Motor neuron (in vitro differentiated cells): Measurements from ENCODE around the gene AFMID. TPM values are rescaled to one million over a fixed set of nuclear protein-coding genes. Genes with fewer than 3 reads are reported as not detected.
"Not testable (repeated sequence)": the region's sequence is repeated elsewhere in the genome, so short reads cannot be mapped to it uniquely, and the experiment has no call there.

Source experiments
- ATAC-seq, 8 experiments: fragments of 200-7000 bp; cut with Tn5 transposase; replicated peaks in 6 of 8; 2 replicates each; pipeline ENCODE4 v1.8.0; 2021; ENCODE audit warnings: mild to moderate bottlenecking in 8 of 8, moderate library complexity in 8 of 8
- H3K27ac ChIP-seq, 2 donors: fragments of 250-450 bp; sonication (Bioruptor Pico); 2 replicates each; pipeline ENCODE4 v1.9.0; 2021; ENCODE audit warnings: antibody characterized with exemption in 2 of 2, mild to moderate bottlenecking in 2 of 2, moderate library complexity in 1 of 2
- H3K4me1 ChIP-seq, 2 donors: fragments of 250-450 bp; sonication (Bioruptor Pico); replicated peaks in 1 of 2; 2 replicates each; pipeline ENCODE4 v1.6.1; 2021; ENCODE audit warnings: antibody characterized with exemption in 2 of 2, mild to moderate bottlenecking in 2 of 2, moderate library complexity in 1 of 2
- H3K4me3 ChIP-seq, 5 donors: fragments of 250-450 bp; sonication (Bioruptor Pico); 2 replicates each; pipeline ENCODE4 v1.9.0; 2021; ENCODE audit warnings: antibody characterized with exemption in 5 of 5, mild to moderate bottlenecking in 5 of 5, moderate library complexity in 4 of 5
- WGBS, 10 experiments: fragments of 450-650 bp; shearing (Covaris generic); methylation state at CpG; one replicate each; pipeline ENCODE4 v1.0.0; 2022; 5-methylcytosine and 5-hydroxymethylcytosine counted together
- in situ Hi-C, 9 experiments: fragments of 400-800 bp; cut with MboI; loops; one replicate each; pipeline ENCODE4 v1.15.0; 2021; ENCODE audit warnings: low sequenced_read_pairs in 9 of 9, low pct_unique_long_range_greater_than_20kb in 2 of 9; ENCODE audit not compliant: unreplicated experiment in 9 of 9
- total RNA-seq, 8 experiments: library from RNA; unstranded; fragments of 300-600 nt; gene quantifications; 2 replicates each; pipeline versions ENCODE4 v1.2.3 to v1.2.4, GENCODE V29; 2022

AFMID gene
- total RNA-seq, 8 experiments from 2014 or later: 5.1 to 34.7 (median 21.2) TPM

- Histone ChIP-seq H3K4me3 (no peak overlapping the region), H3K27ac (no peak overlapping the region), H3K4me1 (peaks cover 0 to 3% of the 10 kb centered on the region in 2 donors)
- in situ Hi-C loops: no loop called here
- 0 to 100% methylated on average over 1 of the region's 6 CpGs; no CpG with 5 or more reads in 8 of the 10 experiments for WGBS, 10 experiments
- no peak for ATAC-seq
Measured at GRCh38 chr17:78166416-78166815, 20.7 kb upstream of the AFMID start.

- no CpG with 5 or more reads among the region's 84 CpGs for WGBS, 10 experiments
- Histone ChIP-seq H3K4me3 (peak within 1 kb of the TSS; percentile 54 to 81 (median 70)), H3K4me1 (peaks cover 0 to 5% of the 10 kb centered on the region in 2 donors), H3K27ac (no peak within 1 kb of the TSS)
- in situ Hi-C loops: no loop called here
- ATAC-seq: peak; percentile 68 to 87 (median 80)
Measured at GRCh38 chr17:78168242-78168902, 18.8 kb upstream of the AFMID start, which contains the start of gene SYNGR2. TSS of gene SYNGR2 (plus strand) at chr17:78168581. CDS start at chr17:78168617, 36 bp downstream.

GRCh38 chr17:78168903-78169793 is 18.0 kb upstream of the AFMID start:
- in situ Hi-C loops: no loop called here
- H3K27ac ChIP-seq: no peak overlapping the region
- peaks cover 0 to 5% of the 10 kb centered on the region in 2 donors for H3K4me1 ChIP-seq
- ATAC-seq: peak; percentile 23 to 60 (median 48)
- H3K4me3 ChIP-seq: peak overlapping the region; percentile 54 to 81 (median 70)
- WGBS, 10 experiments: 0 to 20% methylated on average over 1 of the region's 38 CpGs; no CpG with 5 or more reads in 8 of the 10 experiments

GRCh38 chr17:78170692-78171590 is 16.2 kb upstream of the AFMID start:
- Histone ChIP-seq H3K4me3 (no peak overlapping the region), H3K4me1 (peaks cover 0 to 5% of the 10 kb centered on the region in 2 donors), H3K27ac (no peak overlapping the region)
- in situ Hi-C loops: no loop called here
- WGBS, 10 experiments: 10 to 87% methylated on average over 2 to 3 of the region's 31 CpGs; no CpG with 5 or more reads in 8 of the 10 experiments
- no peak for ATAC-seq

DNA sequence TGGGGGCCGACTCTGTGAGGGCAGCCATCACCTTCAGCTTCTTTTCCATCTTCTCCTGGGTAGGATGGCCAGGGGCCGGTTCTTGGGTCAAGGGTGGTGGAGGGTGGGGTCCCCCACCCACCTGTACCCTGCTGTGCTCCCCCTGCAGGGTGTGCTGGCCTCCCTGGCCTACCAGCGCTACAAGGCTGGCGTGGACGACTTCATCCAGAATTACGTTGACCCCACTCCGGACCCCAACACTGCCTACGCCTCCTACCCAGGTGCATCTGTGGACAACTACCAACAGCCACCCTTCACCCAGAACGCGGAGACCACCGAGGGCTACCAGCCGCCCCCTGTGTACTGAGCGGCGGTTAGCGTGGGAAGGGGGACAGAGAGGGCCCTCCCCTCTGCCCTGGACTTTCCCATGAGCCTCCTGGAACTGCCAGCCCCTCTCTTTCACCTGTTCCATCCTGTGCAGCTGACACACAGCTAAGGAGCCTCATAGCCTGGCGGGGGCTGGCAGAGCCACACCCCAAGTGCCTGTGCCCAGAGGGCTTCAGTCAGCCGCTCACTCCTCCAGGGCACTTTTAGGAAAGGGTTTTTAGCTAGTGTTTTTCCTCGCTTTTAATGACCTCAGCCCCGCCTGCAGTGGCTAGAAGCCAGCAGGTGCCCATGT is 15.4 kb upstream of the AFMID start:
- H3K27ac ChIP-seq, H3K4me1 ChIP-seq, ATAC-seq, H3K4me3 ChIP-seq, in situ Hi-C loops: not testable (repeated sequence)
- 80 to 94% methylated on average over 1 to 3 of the region's 19 CpGs; no CpG with 5 or more reads in 8 of the 10 experiments for whole genome bisulfite sequencing, 10 experiments

GRCh38 chr17:78172249-78173051 is 14.7 kb upstream of the AFMID start:
- no peak overlapping the region for H3K4me3 ChIP-seq
- H3K4me1 ChIP-seq: peaks cover 4 to 5% of the 10 kb centered on the region in 2 donors
- H3K27ac ChIP-seq: no peak overlapping the region
- ATAC-seq: peak in 3 of 8 experiments; percentile 25 to 50 (median 30)
- in situ Hi-C loops: no loop called here
- 7 to 67% (median 65%) methylated on average over 3 to 8 of the region's 19 CpGs; no CpG with 5 or more reads in 5 of the 10 experiments for WGBS, 10 experiments

- no peak overlapping the region for H3K27ac ChIP-seq
- H3K4me3 ChIP-seq: no peak overlapping the region
- H3K4me1 ChIP-seq: peaks cover 4 to 5% of the 10 kb centered on the region in 2 donors
- in situ Hi-C loops: no loop called here
- no peak for ATAC-seq
- WGBS, 10 experiments: 70 to 90% (median 80%) methylated on average over 1 to 5 of the region's 11 CpGs; no CpG with 5 or more reads in 3 of the 10 experiments
Measured at GRCh38 chr17:78173097-78173715, 14.0 kb upstream of the AFMID start.

- Histone ChIP-seq H3K4me3 (no peak overlapping the region), H3K27ac (no peak overlapping the region), H3K4me1 (peaks cover 3 to 4% of the 10 kb centered on the region in 2 donors)
- peak in 2 of 8 experiments; percentile 12 to 44 for ATAC-seq
- WGBS, 10 experiments: 82 to 100% (median 86%) methylated on average over 1 to 5 of the region's 15 CpGs; no CpG with 5 or more reads in 5 of the 10 experiments
- in situ Hi-C loops: no loop called here
Measured at GRCh38 chr17:78174346-78174869, 12.8 kb upstream of the AFMID start.

DNA sequence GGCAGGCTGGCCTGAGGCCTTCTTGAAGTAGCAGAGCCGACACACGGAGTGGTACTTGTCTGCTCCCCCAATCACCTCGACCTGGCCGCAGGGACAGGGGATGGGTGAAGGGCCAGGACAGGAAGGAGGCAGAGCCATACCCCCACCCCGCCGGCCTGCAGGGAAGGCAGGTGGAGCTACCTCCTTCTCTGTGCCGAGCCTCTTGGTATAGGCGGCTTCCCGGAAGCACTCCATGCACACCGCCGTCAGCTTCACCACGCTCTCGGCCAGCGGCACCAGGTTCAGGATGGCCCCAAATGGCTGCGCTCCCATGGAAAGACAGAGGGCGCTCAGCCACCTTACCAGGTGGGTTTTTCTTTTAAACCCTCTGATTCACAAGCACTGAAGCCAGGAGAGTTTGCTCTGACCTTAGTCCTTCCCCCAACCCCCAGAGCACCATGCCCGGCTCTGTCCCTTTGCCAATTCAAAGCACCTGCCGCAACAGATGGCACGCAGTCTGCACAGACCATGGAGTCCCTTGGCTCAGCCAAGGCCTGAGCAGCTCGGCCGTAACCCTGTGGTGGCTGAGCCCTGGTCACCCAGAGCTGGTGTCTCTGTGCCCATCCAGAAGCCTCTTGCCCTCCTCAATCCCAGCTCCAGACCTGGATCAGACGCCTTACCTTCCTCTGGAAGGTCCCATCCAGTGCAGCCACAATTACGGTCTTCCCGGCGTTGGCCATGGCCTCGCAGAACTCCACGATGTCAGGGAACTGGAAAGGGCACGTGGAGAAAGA is 12.1 kb upstream of the AFMID start:
- in situ Hi-C loops: no loop called here
- ATAC-seq: no peak
- H3K4me1 ChIP-seq: peaks cover 2 to 4% of the 10 kb centered on the region in 2 donors
- 80 to 98% (median 84%) methylated on average over 1 to 16 of the region's 28 CpGs; no CpG with 5 or more reads in 5 of the 10 experiments for WGBS, 10 experiments
- H3K27ac ChIP-seq: no peak overlapping the region
- H3K4me3 ChIP-seq: no peak overlapping the region

- ATAC-seq: no peak
- Histone ChIP-seq H3K4me1 (peaks cover 2 to 4% of the 10 kb centered on the region in 2 donors), H3K27ac (no peak overlapping the region), H3K4me3 (no peak overlapping the region)
- in situ Hi-C loops: no loop called here
- 90 to 100% (median 100%) methylated on average over 2 to 3 of the region's 14 CpGs; no CpG with 5 or more reads in 7 of the 10 experiments for WGBS, 10 experiments
Measured at GRCh38 chr17:78175643-78175981, 11.6 kb upstream of the AFMID start.
